Keratinocyte (primary cell): ENCODE measurements around the gene FARP1. TPM values are rescaled to one million over a fixed set of nuclear protein-coding genes. Genes with fewer than 3 reads are reported as not detected.

Source experiments
- DNase-seq: peaks from one replicate; pipeline ENCODE4 v3.0.0-alpha.2; 2011; ENCODE audit warnings: low read depth, missing footprints, low spot score
- FAIRE-seq: peaks from 2 replicates; lab custom pipeline; 2011; peaks lifted over from hg19 to GRCh38; lab: Jason Lieb, UNC
- H2AFZ ChIP-seq: 2 replicates; pipeline ENCODE4 v1.6.0; 2012; ENCODE audit warnings: low read length, control low read depth, inconsistent platforms; ENCODE audit not compliant: control insufficient read depth
- H3K27ac ChIP-seq: 2 replicates; pipeline ENCODE4 v1.5.1; 2011; ENCODE audit warnings: low read length; ENCODE audit not compliant: control insufficient read depth, insufficient read depth
- H3K27me3 ChIP-seq: 3 replicates; pipeline ENCODE4 v1.6.0; 2011; ENCODE audit warnings: low read length; ENCODE audit not compliant: control insufficient read depth, insufficient read depth; ENCODE audit errors: extremely low read depth
- H3K36me3 ChIP-seq, 2 experiments: 2 replicates in 1 of 2; 3 replicates in 1 of 2; pipeline ENCODE4 v1.5.1; 2011; ENCODE audit warnings: low read length in 2 of 2, mild to moderate bottlenecking in 1 of 2; ENCODE audit not compliant: control insufficient read depth in 2 of 2, insufficient read depth in 2 of 2; ENCODE audit errors: extremely low read depth in 1 of 2
- H3K4me1 ChIP-seq: 3 replicates; pipeline ENCODE4 v1.5.1; 2011; ENCODE audit warnings: low read length; ENCODE audit not compliant: control insufficient read depth, insufficient read depth; ENCODE audit errors: extremely low read depth
- H3K4me2 ChIP-seq: 3 replicates; pipeline ENCODE4 v1.6.0; 2011; ENCODE audit warnings: low read depth, low read length; ENCODE audit not compliant: control insufficient read depth, insufficient read depth; ENCODE audit errors: extremely low read depth
- H3K4me3 ChIP-seq, 3 experiments: fragments of 200-600 bp in 1 of 3; sonication (generic) in 1 of 3; 2 replicates in 2 of 3; 3 replicates in 1 of 3; pipeline ENCODE4 v1.5.1; 2011 to 2016; ENCODE audit warnings: low read length in 3 of 3, mild to moderate bottlenecking in 3 of 3, control low read depth in 2 of 3, inconsistent platforms in 1 of 3, low read depth in 1 of 3, mixed read lengths in 1 of 3, mixed run types in 1 of 3, moderate library complexity in 1 of 3; ENCODE audit not compliant: control insufficient read depth in 2 of 3, insufficient read depth in 2 of 3; ENCODE audit errors: extremely low read depth in 1 of 3
- H3K79me2 ChIP-seq: 2 replicates; pipeline ENCODE4 v1.6.0; 2012; ENCODE audit warnings: low read length; ENCODE audit not compliant: control insufficient read depth, insufficient read depth
- H3K9ac ChIP-seq: 3 replicates; pipeline ENCODE4 v1.6.0; 2011; ENCODE audit warnings: low read length; ENCODE audit not compliant: control insufficient read depth, insufficient read depth; ENCODE audit errors: extremely low read depth
- H3K9me1 ChIP-seq: 3 replicates; pipeline ENCODE4 v1.6.0; 2011; ENCODE audit warnings: low read length; ENCODE audit not compliant: control insufficient read depth, insufficient read depth; ENCODE audit errors: extremely low read depth
- H3K9me3 ChIP-seq: 2 replicates; pipeline ENCODE4 v1.5.1; 2012; ENCODE audit warnings: low read depth, low read length; ENCODE audit not compliant: control insufficient read depth
- H4K20me1 ChIP-seq: 3 replicates; pipeline ENCODE4 v1.6.0; 2011; ENCODE audit warnings: low read length; ENCODE audit not compliant: control insufficient read depth, insufficient read depth; ENCODE audit errors: extremely low read depth
- EZH2 ChIP-seq: IDR thresholded peaks from one replicate; pipeline ENCODE4 v1.6.1; 2012; ENCODE audit warnings: inconsistent platforms, mild to moderate bottlenecking, low read length, moderate library complexity
- dilution Hi-C: fragments of 300-500 bp; cut with MboI; formaldehyde crosslinking; loops from one replicate; pipeline ENCODE4 v1.7.0; 2020; ENCODE audit warnings: low sequenced_read_pairs; ENCODE audit not compliant: extremely low pct_ligation_motif_present
- polyA plus RNA-seq, 5 experiments: library from polyadenylated mRNA; depleted of rRNA in 3 of 5; stranded (reverse) in 3 of 5; stranded (forward) in 1 of 5; unstranded in 1 of 5; fragments of >200 nt; gene quantifications; 1 replicate in 1 of 5; 2 replicates in 3 of 5; 3 replicates in 1 of 5; pipeline versions ENCODE4 v1.2.1 to v1.2.3, GENCODE V29; 2011 to 2012; ENCODE audit warnings: missing spikeins in 2 of 5, low read depth in 1 of 5, low replicate concordance in 1 of 5
- TF ChIP-seq, protein P1 (sequence below), 3 experiments: IDR thresholded peaks in 1 of 3; conservative IDR thresholded peaks in 1 of 3; optimal IDR thresholded peaks in 1 of 3; 2 replicates in 2 of 3; 3 replicates in 1 of 3; pipeline versions ENCODE3 to v1.5.1; 2011; ENCODE audit warnings: low read length in 3 of 3, mild to moderate bottlenecking in 3 of 3, moderate library complexity in 2 of 3, control low read depth in 1 of 3, inconsistent platforms in 1 of 3; ENCODE audit not compliant: insufficient read depth in 2 of 3; ENCODE audit errors: extremely low read depth in 1 of 3

The FARP1 gene
- polyA plus RNA-seq, 1 donor (not counting 4 experiments of a cell fraction or from before 2014, with no cell fraction given), result 10.3 TPM

DNA sequence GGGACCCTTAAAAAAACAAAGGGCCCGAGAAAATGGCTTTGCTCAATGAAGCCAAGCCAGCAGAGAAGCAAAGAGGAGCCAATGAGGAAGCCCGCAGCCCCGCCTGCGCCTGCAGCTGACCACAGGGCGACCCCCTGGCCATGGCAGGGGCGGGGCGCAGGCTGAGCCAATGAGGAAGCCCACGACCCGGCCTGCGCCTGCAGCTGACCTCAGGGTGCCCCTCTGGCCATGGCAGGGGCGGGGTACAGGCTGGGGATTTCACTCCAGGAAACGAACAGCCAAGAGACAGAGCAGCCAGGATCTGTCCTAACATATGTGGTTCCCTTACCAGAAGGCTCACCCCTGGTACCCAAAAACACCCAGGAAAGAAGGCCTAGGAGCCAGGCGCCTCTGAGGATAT lies 332.6 kb downstream of the FARP1 start:
- no peaks in the 10 kb centered on the region for H3K9me3 ChIP-seq
- dilution Hi-C loops, result no loop called here
- H3K79me2 ChIP-seq, result peaks cover 81% of the 10 kb centered on the region
- FAIRE-seq, result no peak
- H2AFZ ChIP-seq, result no peak overlapping the region
- TF ChIP-seq EZH2, result no peak
- TF ChIP-seq, protein P1, sequence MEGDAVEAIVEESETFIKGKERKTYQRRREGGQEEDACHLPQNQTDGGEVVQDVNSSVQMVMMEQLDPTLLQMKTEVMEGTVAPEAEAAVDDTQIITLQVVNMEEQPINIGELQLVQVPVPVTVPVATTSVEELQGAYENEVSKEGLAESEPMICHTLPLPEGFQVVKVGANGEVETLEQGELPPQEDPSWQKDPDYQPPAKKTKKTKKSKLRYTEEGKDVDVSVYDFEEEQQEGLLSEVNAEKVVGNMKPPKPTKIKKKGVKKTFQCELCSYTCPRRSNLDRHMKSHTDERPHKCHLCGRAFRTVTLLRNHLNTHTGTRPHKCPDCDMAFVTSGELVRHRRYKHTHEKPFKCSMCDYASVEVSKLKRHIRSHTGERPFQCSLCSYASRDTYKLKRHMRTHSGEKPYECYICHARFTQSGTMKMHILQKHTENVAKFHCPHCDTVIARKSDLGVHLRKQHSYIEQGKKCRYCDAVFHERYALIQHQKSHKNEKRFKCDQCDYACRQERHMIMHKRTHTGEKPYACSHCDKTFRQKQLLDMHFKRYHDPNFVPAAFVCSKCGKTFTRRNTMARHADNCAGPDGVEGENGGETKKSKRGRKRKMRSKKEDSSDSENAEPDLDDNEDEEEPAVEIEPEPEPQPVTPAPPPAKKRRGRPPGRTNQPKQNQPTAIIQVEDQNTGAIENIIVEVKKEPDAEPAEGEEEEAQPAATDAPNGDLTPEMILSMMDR (optimal IDR thresholded peaks at IDR 0.05 in 1 of 3, IDR thresholded peaks at IDR 0.05 in 1 of 3, conservative IDR thresholded peaks at IDR 0.05 in 1 of 3; ENCODE audit: extremely low read depth in 1 of 3, insufficient read depth in 2 of 3, low read length in 3 of 3), result no peak
- H3K27me3 ChIP-seq, result no peaks in the 10 kb centered on the region
- H3K9me1 ChIP-seq, result no peaks in the 10 kb centered on the region
- peaks cover 29% of the 10 kb centered on the region for H3K4me1 ChIP-seq
- peaks cover 37% of the 10 kb centered on the region in 2 experiments for H3K36me3 ChIP-seq
- DNase-seq, result no peak
- H3K27ac ChIP-seq, result no peak overlapping the region
- H3K9ac ChIP-seq, result no peak overlapping the region
- H4K20me1 ChIP-seq, result peaks cover 4% of the 10 kb centered on the region
- no peak overlapping the region for H3K4me3 ChIP-seq
- no peak overlapping the region for H3K4me2 ChIP-seq

- Histone ChIP-seq H3K9me3 (no peaks in the 10 kb centered on the region), H3K9ac (no peak overlapping the region), H2AFZ (no peak overlapping the region), H3K36me3 (peaks cover 34 to 37% of the 10 kb centered on the region in 2 experiments), H3K27me3 (no peaks in the 10 kb centered on the region), H3K79me2 (peaks cover 82% of the 10 kb centered on the region), H3K4me3 (peak overlapping the region in 1 of 3 experiments; percentile 21), H3K4me1 (peaks cover 29% of the 10 kb centered on the region), H4K20me1 (peaks cover 4% of the 10 kb centered on the region), H3K27ac (peak overlapping the region; percentile 61), H3K4me2 (peak overlapping the region; percentile 59), H3K9me1 (no peaks in the 10 kb centered on the region)
- DNase-seq (no peak), FAIRE-seq (no peak)
- TF ChIP-seq, protein P1 (optimal IDR thresholded peaks at IDR 0.05 in 1 of 3, IDR thresholded peaks at IDR 0.05 in 1 of 3, conservative IDR thresholded peaks at IDR 0.05 in 1 of 3; ENCODE audit: extremely low read depth in 1 of 3, insufficient read depth in 2 of 3, low read length in 3 of 3), result no peak
- TF ChIP-seq EZH2, result no peak
- dilution Hi-C loops, result no loop called here
Observed at GRCh38 chr13:98476106-98476505, 333.2 kb downstream of the FARP1 start.
